ENCODE measurements around the gene RTTN.

Gene RTTN

DNA sequence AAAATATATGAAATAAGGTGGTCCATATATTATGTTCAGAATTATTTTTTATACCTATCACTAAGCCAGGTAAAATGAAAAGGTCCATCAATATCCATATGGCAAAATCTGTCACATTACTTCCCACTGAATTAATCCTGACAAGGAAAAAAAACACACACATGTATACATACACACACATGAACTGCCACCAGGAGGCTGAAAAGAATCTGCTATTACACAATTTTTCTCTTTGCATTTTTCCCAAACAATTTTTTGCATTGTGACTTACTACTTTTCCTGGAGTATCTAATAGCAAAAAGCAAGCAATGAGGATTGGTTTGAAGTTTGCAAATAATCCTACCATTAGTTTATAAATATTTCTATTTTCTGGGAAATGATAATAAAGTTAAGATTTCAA, 129.6 kb downstream of the RTTN start:
- DNase-seq: no peak

DNA sequence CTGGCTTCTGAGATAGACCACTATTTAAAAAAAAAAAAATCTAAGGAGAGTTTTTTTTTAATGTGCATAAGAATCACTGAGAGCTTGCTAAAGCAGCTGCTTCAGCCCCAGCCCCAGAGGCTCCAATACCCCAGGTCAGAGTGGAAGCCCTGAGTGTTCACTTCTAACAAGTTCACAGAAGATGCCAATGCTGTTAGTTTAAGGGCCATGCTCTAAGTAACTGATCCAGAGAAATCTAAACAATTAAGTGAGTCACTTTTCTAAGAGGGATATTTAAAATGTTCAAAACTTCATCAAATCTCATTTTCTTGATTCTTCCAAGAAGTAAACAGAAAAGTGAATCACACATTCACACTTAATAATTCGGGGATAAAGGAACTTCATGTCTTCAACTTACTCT, 131.4 kb downstream of the RTTN start:
- no peak for DNase-seq

DNA sequence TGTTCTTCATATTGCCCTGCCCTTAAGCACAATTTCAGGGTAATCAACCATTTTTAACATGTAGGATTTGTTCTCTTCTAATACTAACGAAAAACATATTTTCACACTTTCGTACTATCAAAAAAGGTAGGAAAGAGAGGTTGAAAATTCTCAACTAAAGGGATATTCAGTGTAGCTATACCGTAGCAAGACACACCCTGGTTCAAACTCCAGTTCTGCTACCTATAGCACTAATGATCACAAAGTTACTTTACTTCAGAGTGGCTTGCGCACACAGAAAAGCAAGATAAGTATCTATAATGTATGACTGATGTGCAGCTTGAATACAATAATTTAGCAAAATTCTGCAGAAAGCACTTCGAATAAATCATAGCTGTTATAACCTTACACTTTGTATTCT, 132.1 kb downstream of the RTTN start:
- no peak for DNase-seq

DNA sequence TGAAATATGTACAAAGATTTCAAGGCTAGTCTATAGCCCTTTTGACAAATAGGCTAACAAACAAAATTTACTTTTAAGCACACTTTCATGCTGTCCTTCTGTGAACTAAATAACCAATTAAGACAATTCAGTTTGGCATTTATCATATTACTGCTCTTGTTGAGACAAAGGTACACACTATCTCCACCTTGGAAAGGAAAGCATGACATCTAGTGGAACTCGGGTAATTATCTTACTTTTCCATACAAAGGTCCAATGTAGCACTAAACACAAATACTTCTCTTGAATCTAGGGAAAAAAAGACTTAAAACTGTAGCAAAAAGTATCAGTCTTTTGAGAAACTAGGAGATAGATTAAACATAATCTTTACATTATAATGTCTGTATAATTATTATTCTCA, 132.8 kb downstream of the RTTN start:
- peak; percentile 22 for DNase-seq

DNA sequence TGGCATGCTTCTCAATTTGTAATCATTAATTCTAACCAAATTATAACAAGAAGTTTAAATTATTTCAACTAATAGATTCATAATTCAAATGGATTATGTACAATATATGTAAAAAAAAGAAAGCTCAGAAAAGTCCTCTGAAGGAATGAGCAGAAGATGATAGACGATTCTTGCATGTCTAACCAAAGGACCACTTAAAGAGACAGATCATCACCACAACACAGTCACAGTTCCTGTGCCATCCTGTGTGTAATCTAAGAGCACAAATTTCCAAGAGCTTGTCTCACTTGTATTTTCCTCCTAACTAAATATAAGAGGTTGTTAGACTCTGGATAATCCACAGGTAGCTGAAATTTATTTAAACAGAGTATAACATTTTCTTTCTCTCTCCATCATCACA, 135.5 kb downstream of the RTTN start:
- no peak for DNase-seq

DNA sequence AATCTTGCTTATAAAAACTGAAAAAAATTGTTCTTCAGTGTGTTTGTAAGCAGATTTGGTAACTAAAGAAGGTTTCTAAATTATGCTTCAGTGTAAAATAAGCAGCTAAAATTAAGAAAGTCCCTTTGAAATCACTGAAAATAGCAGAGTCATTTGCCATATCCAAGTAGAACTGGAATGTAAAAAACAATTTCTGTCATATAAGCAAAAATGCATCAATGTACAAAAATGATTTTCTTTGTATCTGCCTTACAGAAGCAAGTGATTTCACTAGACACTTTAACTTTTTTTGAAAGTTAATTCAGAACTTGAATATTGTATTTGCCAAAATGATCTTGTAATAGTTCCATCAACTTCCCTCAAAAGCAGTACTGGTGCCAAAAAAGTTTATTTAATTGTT, 136.1 kb downstream of the RTTN start:
- DNase-seq: no peak

DNA sequence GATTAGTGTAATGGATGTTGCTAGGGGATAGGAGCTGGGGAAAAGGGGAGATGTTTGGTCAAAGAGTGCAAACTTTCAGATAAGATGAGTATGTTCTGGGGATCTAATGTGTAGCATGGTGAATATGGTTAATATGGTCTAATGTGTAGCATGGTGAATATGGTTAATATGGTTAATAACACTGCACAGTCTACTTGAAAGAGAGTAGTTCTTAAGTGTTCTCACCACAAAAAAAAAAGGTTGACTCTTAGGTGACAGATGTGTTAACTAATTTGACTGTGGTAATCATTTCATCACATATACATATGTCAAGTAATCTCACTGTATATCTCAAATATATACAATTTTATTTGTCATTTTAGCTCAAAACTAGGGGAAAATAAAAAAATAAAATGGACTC, 136.5 kb downstream of the RTTN start:
- no peak for DNase-seq

DNA sequence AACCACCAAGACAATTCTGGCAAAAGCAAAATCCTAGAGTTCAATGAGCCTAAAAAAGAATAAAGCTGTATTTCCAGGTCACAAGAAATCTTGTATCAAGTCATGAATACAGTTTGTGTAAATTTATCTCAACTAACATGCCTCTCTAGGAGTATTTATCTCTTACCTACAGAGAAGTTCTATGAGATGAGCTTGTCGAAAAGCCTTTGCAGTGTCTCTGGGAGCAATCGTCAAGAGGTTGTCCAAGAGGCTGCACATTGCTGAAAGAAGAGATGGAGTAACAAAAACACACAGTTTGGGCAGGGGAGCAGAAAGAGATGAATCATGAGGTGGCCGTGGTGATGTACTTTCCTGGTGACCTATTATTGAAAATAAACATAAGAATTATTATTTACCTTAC, 145.8 kb downstream of the RTTN start:
- peak; percentile 11 for DNase-seq

DNA sequence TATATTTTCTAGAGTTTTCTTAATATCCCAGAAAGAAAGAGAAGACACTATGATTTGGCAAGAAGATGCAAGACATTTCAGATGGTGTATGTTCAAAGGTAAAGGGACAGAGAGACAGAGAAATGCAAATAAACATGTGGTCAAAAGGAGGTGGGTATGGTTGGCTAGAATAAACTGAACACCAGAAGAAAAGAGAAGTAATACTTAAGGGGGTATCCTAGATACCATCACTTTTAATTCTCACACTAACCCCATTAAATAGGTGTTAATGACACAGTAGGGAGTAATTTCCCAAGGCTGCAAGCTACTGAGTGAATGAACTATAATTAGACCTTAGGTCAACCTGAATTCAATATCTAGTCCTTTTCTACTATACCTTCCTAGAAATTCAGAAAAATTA, 146.6 kb downstream of the RTTN start:
- no peak for DNase-seq

DNA sequence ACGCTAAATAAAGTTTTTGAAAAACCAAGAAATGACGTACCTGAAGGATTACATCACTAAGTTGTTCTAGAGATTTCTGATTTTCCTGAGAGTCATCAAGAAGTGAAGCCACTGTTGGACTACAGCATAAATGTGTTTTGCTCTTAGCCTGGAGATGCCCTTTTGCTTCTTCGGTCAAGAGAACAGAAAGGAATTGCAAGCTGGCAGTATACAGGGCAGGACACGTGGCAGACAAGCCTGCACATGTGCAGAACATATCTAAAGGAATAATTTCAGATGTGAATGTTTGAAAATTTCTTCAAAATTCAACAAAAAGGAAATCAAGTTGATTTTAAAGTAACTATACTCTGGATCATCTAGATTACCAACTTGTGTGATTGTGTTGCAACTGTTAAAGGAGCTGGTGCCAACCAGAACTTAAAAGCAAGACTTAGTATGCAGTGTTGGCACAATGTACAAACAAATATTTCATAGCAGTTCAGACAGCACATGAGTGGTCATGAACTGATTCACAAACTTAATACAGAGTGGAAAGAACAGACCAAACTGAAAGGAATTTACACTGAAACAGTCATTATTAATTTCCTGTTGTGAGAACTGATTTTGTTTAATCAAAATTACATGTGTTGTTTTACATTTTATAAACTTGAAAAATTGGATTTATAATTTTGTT, 157.4 kb downstream of the RTTN start:
- DNase-seq: no peak

DNA sequence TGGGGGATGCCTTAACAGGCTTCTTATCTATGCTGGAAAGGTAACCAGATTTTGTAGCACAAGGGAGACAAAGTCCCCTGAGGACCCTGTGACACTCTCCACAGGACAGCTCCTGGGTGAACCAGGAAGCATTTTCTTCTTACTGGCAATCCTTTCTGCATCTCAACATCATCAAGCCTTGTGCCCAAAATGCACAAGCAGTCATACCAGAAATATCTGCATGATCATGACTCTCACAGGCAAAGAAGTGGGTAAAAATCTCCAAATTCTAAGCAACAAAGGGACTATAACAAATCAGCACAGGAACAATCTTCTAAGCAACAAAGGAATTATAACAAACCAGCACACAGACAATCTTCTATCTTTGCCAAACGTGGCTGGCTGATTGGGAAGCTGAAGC, 158.7 kb downstream of the RTTN start:
- no peak for DNase-seq

DNA sequence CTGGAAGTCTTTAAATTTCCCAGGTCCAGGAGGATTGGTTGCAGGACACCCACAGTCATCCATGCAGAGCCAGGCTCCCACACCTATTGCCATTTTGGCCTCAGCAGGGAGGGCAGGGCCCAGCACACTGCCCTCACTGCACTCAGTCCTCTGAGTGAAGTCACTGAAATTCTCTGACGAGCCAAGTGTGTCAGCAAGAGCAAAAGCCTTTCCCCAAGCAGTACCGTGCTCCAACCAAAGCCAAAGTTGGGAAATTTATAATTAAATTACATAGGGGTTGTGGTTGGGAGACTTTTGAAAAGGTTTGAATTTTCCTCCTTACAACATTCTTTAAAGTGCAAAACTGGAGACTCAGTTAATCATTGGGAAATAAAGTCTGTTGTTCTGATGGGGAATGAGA, 159.3 kb downstream of the RTTN start:
- DNase-seq: no peak

DNA sequence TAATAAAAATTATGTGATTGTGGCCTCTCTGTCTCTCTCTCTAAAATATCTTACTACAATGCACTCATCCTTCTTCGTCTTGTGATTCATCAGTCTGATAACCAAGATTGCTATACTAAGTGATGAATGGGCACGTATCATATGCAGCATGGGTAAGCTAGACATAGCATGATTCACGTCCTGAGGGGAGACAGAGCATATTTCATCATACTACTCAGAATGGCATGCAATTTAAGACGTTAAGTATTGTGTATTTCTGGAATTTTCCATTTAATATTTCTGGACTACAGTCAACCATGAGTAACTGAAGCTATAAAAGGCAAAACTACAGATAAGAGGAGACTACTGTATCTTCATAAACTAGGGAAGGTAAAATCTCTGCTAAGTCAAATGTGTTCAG, 160.9 kb downstream of the RTTN start:
- DNase-seq: no peak

DNA sequence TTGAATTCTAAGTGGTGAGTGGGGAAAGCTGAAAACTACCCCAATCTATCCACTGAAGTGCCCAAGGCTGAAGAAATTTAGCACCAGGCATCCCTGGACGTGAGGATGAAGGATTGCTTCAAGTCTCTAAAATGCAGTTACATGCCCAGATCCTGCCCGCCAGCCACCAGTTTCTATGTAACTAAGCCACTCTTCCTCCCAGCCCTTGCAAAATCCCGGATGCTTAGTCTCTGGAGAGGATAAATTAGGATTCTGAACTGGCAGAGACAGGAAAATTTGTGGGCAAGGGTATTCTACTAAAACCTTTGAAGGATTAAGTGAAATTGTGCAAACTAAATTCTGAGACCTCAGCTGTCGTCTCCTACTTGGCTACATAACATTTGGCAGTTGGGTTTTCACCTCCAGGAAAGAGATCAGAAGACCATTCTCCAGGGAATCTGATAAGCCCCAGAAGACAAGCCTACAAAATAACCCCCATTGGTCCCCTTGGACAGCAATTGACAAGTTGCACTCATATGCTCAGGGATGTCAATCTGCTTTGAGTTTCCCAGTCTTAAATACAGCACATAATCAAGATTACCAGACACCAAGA, 163.9 kb downstream of the RTTN start:
- DNase-seq: no peak

DNA sequence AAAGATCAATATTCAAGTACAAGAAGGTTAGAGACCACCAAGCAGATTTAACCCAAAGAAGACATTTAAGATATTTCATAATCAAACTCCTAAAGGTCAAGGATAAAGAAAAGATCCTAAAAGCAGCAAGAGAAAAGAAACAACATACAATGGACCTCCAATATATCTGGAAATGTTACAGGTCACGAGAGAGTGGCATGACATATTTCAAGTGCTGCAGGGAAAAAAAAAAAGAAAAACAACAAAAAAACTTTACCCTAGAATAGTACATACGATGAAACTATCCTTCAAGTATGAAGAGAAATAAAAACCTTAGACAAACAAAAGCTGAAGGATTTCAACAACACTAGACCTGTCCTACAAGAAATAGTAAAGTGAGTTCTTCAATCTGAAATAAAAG, 166.3 kb downstream of the RTTN start:
- DNase-seq: no peak

DNA sequence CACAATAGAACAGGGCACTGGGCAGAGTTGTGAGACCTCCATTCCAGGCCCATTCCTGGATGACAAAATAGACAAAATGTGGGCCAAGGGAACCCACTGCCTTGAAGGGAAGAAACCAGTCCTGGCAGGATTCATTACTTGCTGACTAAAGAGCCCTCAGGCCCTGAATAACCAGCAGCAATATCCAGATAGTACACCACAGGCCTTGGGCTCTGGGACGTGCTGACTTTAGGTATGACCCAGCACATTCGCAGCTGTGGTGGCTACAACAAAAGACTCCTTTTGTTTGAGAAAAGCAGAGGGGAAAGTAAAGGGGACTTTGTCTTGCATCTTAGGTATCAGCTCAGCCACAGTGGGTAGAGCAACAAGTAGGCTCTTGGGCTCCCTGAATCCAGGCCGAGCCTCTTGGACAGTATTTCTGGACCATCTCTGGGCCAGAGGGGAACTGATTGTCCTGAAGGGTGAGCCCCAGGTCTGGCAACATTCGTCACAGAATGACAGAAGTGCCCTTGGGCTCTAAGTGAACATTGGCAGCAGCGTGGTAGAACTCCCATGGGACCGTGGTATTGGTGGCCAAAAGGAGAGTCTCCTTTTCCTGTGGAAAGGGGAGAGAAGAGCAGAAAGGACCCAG, 167.9 kb downstream of the RTTN start:
- peak; percentile 50 for DNase-seq

DNA sequence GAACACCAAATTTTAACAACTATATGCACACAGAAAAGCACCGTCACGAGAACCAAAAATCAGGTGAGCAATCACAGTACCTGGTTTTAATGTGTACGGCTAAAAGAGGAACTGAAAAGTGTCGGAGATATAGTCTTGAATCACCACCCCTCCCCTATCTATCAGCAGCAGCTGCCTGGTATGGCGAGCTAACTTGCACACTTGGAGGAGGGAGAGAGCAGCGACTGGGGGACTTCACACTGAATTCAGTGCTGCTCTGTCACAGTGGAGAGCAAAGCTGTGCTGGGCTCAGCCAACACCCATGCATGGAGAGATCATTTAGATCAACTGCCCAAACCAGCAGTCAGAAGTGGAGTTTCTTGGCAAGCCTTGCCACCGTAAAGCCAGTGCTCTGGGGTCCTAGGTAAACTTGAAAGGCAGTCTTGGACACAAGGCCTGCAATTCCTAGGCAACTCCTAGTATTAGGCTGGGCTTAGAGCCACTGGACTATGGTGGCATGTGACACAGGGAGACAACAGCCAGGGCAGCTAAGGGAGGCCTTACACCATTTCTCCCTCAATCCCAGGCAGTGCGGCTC, 168.6 kb downstream of the RTTN start:
- peak; percentile 81 for DNase-seq

DNA sequence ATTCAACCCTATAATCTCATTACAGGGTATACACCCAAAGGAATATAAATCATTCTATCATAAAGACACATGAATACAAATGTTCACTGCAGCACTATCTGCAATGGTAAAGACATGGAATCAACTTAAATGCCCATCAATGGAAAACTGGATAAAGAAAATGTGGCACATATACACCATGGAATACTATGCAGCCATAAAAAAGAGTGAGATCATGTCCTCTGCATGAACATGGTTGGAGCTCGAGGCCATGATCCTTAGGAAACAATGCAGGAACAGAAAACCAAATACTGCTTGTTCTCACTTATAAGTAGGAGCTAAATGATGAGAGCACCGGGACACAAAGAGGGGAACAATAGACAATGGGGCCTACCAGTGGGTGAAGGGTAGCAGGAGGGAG, 169.3 kb downstream of the RTTN start:
- no peak for DNase-seq

DNA sequence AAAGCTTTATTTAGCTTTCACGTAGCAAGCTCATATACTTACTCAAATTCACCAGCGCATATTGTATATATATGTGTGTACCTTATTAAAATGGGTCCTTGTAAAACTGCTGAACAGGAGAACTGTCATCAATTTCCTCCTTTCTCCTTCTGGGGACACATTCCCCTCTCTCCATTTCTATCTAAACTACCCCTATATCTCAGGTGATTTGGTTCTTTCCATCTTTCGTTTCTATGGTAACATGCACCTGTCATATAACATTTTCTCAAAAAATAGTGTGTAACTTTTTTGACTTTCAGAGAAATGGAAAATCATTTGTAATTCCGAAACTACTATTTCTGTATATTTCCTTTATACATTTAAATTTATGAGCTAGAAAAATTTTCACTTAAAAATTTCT, 174.3 kb downstream of the RTTN start:
- DNase-seq: no peak

DNA sequence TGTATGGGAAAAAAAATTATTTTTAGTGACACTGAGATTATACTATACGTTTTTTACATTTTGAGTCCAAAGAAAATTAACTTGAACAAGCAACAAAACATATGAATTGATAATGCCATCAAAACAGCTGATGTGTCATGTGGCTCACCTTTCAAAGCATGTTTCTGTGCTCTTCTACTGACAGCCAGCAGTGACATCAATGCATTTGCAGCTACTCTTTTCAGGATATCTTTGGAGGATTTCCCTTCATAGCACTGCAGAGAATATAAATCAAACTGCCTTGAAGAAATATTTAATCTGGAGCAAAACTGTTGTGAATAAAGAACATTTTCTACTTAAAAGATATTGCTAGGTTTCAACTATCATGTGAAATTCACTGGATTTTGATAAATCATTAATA, 174.8 kb downstream of the RTTN start:
- DNase-seq: no peak

DNA sequence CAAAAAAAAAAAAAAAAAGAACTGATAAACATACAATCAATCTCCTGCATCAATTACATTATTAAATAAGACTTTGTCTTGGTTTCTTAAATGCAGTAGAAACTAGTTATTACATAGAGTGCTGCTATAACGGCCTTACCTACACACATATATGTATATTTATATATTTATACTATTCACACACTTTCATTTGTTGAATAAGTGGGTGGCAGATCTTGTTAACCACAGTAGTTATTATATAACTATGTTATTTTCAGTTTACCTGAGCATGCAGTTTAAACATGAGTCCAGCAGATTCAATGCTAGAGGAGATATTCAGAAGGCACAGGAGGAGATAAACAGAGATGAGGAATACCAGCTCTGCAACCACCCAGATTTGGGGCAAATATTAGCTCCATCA, 176.3 kb downstream of the RTTN start:
- DNase-seq: no peak

DNA sequence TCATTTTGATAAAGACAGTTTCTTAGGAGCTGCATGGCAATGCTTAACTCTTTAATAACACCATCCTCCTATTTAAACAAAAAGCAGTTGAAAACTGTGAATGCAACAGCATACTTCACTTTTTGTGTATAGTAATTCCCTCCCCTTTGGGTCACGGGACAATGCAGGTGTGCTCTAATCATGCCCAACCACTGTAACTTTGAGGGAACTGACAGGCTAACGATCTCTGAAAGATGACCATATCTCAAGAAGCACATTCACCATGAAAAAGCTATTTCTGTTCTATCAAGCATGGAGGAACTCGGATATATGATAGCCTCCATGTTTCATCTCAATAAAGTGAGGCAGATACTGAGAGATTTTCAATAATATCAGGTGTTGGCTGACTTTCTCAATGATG, 176.8 kb downstream of the RTTN start:
- DNase-seq: no peak

DNA sequence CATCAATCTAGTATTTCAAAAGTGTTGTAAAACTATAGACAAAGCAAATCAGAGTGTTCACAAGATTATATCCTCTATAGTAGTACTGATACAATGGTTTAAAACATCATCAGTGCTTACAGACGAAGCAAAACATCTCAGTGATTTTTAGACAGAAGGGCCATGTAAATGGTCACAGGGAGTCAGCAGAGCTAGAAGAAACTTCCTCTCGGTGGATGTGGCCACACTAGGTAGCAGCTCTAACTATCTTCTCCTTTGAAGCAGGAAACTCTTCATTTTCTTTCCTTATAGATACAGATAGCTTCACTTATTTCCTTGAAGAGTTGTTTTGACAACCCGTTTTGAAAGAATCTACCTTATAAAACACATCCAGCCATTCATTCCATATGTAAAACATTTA, 177.4 kb downstream of the RTTN start:
- no peak for DNase-seq

DNA sequence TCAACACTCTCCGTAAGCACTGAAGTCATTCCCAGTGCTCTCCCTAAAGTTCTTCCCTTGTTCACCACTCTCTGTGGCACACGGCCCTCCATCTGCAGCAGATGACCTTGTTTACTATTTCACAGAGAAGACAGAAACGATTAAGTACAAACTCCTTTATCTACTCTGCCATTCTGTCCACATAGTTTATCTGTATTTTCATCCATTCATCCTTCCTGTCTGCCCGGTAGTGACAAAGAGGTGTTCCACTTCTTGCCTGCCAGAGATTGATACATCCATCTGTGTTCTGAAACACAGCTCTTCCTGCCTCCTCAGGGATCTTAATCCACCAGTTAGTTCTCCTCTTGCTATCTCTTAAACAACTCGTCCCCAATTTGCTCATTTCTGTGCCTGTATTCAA, 179.9 kb downstream of the RTTN start:
- peak; percentile 69 for DNase-seq

DNA sequence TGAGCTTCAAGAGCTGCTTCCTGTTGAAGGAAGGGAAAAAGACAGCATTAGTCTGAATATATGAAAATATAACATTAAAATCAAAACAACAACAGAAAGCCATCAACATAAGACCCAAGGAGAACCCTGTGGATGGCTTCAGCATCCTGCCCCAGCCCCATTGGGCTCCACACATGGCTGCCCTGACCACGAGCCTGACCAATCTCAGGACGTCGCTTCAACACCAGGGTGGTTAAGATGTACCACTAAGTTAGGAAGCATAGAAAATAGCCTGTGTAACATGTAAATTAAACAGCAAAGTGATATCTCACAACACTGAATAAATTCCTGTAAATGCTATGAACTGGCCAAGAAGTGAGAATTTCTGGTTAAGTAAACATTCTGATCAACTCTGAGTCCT, 180.7 kb downstream of the RTTN start:
- DNase-seq: no peak
